Melanocyte of skin (primary cell): ENCODE measurements around the gene CD8B2. TPM values are rescaled to one million over a fixed set of nuclear protein-coding genes. Genes with fewer than 3 reads are reported as not detected.

Experiments used
- total RNA-seq, 2 donors: library from RNA; depleted of rRNA; stranded (reverse); fragments of >200 nt; gene quantifications; 2 replicates each; pipeline ENCODE4 v1.2.3, GENCODE V29; 2012

Gene CD8B2
- total RNA-seq: not detected

GRCh38 chr2:106486551-106487385 lies at the start of gene CD8B2:
CD8B2 (plus strand) TSS chr2:106487364; CDS start chr2:106487427, 63 bp downstream.

GRCh38 chr2:106468107-106468506 lies 19.1 kb upstream of the CD8B2 start, which contains the start of gene RGPD3:
RGPD3 (minus strand) TSS chr2:106468413; CDS start chr2:106468288, 125 bp downstream.

Other genes starting within 250 kb of the CD8B2 start
- gene RGPD3, start 19.0 kb upstream of the CD8B2 start, total RNA-seq: under 1 TPM; 0.33 to 0.34 TPM